ENCODE data around the gene SH2D3C. TPM values are rescaled to one million over a fixed set of nuclear protein-coding genes. Genes with fewer than 3 reads are reported as not detected.

SH2D3C gene, protein sequence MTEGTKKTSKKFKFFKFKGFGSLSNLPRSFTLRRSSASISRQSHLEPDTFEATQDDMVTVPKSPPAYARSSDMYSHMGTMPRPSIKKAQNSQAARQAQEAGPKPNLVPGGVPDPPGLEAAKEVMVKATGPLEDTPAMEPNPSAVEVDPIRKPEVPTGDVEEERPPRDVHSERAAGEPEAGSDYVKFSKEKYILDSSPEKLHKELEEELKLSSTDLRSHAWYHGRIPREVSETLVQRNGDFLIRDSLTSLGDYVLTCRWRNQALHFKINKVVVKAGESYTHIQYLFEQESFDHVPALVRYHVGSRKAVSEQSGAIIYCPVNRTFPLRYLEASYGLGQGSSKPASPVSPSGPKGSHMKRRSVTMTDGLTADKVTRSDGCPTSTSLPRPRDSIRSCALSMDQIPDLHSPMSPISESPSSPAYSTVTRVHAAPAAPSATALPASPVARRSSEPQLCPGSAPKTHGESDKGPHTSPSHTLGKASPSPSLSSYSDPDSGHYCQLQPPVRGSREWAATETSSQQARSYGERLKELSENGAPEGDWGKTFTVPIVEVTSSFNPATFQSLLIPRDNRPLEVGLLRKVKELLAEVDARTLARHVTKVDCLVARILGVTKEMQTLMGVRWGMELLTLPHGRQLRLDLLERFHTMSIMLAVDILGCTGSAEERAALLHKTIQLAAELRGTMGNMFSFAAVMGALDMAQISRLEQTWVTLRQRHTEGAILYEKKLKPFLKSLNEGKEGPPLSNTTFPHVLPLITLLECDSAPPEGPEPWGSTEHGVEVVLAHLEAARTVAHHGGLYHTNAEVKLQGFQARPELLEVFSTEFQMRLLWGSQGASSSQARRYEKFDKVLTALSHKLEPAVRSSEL
- 0.12 and 0.57 TPM in 2 replicates for total RNA-seq (2014; rRNA removed; shearing (Covaris generic))
- 0.04 TPM in 1 of 2 replicates, not detected in the other for polyA plus RNA-seq (2014; cell fraction: nucleus; rRNA removed)

DNA sequence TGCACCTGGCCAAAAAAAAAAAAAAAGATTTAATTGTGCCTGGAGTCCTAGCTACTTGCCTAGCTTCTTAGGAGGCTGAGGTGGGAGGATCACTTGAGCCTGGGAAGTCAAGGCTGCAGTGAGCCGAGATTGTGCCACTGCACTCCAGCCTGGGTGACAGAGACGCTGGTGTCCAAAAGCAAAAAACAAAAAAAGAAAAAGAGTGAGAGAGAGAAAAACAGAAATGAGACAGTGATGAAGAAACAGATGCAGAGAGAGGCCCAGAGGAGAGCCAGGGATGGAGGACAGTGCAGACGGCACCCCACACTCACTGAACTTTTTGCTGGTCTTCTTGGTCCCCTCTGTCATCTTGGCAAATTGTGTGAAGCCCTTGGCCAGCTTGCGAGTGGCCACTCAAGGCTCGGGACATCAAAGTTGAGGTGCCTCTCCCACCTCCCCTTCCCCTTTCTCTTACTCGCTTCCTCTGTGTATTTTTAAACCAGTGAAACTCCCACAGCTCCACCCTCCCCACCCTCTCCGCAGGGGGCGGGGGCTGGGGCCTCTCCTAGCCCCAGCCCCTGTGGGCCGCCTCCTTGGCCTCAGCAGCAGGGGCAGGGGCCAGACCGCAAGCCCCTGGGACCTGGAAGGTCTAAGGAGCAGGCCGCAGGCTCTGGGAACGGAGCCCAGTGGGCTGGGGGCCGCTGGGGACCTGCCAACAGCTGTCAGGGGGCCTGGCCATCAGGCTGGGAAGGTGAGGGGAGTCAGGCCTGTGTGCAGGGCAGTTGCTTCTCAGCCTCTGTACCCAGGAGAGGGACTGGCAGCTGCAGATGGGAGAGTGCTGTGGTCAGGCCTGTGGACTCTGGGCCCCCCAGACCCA, at the start of gene SH2D3C:
Gene SH2D3C (minus strand): TSS at position 387 of the 856 bp plus-strand sequence. CDS start 39 bp downstream, at position 348.
- DNase-seq (ENCODE audit: extremely low read depth, low read depth) = no peak

DNA sequence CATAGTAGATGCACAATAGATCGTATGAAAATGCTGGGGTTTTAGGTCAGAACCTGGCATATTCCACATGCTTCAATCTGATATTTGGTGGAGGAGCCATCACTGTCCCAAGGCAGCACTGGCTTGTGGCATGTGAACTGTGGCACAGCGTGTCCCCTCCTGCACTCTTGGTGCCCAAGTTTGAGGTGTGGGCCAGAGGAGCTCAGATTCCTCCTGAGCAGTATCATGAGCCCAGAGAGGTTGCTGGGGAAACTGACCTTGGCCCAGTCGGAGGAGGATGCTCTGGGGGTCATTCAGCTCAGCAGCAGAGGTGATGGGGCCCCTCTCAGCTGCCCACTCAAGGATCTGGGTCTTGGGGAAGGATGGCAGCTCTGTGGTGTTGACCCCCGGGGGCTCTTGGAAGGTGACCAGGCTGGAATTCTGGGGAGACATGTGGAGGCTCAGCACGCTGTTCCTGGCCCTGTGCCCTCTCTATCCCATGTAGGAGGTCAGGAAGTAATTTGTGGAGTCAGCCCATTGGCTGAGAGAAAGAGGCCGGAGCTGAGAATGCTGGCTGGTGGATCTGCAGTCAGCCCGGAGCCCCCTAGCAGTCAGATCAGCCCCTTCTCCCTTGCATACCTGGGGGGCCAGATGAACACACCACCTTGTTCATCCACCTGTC, 47.9 kb upstream of the SH2D3C start:
- no peak for DNase-seq (ENCODE audit: extremely low read depth, low read depth)

DNA sequence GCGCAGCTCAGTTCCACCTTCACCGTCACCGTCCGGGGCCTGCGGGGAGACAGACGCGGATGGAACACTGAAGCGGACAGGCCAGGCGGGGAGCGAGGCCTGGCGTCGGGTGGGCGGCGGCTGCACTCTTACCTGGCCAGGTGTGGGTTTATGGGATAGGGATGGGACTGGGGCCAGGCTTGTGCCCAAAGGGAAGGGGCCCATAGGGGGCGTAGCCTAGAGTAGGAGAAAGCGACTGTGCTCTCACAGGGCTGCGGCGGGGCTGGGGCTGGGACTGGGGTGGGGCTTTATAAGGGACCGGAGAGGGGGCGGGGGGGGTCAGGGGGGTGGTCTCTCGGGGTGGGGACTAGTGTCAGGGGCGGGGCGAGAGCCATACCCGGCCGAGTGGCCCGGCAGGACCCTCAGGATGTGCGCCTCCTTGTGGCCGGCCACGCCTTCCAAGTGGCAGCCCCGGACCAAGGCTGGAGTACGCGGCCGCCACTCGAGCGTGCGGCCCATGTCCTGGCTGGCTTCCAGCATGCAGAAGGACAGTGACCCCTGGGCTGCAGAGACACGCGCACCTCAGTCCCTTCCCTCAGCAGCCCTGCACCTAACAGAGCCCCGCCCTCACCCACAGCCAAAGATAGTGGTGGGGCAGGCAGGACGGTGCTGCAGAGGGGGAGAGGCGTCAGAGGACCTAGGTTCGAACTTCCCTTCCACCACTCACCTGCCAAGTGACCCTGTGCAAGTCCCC, 47.0 kb upstream of the SH2D3C start:
- no peak for DNase-seq (ENCODE audit: extremely low read depth, low read depth)

DNA sequence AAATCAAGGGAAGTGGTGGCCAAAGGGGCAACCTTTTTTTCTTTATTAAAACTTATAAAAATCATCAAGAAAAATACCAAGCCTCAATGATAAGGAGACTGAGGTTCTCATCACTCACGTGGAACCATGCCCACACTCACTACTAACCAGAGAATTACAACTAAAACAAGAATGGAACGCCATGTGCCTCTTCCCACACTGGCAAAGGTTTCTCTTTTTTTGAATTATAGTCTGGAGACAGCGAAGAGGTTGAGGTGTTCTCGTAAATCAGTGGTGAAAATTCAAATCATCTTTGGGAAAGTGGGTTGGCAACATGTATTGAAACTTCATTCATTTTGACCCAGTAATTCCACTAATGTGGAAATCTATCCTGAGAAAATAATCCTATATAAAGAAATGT, 43.6 kb upstream of the SH2D3C start:
- DNase-seq (ENCODE audit: extremely low read depth, low read depth) = no peak

DNA sequence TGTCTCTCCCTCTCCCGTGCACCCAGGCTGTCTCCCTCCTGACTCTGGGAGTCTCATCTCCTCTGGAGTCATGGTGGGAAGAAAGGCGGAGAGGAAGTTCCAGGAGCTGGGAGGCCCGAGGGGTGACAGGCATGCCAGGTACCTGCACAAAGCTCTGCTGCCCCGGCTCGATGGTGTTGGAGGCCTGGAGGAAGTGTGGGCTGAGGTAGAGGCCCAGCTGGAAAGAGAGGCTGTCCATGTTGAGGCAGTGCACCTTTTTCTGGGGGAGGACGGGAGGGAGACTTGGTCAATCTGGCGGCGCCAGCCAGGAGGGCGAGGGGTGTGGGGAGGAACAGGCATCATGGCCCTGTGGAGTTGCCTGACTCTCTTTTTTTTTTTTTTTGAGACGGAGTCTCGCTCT, 40.1 kb upstream of the SH2D3C start:
- DNase-seq (ENCODE audit: extremely low read depth, low read depth) = no peak

DNA sequence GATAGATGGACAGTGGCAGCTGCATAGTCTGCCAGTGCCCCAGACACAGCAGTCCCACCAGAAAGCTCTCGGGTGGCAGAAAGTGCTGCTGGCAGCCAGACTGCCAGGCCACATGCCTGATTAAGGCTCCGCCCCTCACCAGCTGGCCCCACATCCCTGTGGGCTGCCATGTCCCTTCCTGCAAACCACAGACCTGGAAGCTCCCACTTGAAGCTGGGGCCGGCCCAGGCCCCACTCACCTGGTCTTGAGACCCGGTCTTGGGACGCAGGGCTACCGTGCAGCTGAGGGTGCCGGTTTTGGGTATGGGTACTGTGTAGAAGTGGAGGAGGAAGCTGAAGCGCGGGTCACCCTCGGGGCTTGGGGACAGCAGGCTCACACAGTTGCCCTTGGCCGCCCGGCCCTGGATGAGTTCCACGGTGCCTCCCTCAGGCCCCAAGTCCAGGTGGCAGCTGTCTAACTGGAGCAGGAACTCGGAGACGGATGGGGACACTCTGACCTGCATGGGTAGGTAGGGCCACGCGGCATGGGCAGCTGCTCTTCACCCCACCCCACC, 39.5 kb upstream of the SH2D3C start:
- DNase-seq (ENCODE audit: extremely low read depth, low read depth) = no peak

DNA sequence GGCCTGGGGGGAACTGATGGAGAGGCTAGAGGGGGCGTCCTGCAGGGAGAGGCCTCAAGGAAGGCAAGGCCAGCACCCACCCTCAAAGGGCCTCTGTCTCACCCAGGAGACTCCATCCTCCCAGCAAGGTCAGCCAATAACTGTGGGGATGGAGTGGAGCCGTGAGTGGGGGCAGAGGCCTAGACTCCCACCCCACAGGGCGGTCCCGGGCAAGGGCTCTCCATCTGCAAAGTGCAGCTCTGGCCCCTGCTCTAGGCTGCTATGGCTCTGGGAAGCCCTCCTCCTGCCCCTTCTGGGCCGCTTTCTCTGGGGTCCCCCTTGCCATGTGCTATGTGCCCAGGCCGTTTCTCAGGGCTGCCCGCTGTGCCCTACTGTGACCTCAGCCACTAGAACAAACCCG, 38.3 kb upstream of the SH2D3C start:
- DNase-seq (ENCODE audit: extremely low read depth, low read depth) = no peak

DNA sequence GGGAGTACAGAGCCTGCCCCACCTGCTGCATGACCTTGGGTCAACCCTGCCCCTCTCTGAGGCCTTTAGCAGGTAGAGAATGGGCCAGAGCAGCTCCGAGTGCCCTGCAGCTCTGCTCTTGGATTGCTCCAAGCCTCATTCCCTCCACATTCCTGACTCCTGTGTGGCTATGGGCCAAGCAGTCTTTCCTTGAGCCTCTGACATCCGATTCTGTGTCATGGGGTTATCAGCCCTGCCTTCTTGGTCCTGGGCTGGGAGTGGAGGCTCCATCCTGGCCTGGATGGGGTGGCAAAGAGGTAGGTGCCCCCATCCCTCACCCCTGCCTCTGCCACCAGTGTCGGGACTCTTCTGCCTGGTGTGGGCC, 37.9 kb upstream of the SH2D3C start:
- no peak for DNase-seq (ENCODE audit: extremely low read depth, low read depth)

DNA sequence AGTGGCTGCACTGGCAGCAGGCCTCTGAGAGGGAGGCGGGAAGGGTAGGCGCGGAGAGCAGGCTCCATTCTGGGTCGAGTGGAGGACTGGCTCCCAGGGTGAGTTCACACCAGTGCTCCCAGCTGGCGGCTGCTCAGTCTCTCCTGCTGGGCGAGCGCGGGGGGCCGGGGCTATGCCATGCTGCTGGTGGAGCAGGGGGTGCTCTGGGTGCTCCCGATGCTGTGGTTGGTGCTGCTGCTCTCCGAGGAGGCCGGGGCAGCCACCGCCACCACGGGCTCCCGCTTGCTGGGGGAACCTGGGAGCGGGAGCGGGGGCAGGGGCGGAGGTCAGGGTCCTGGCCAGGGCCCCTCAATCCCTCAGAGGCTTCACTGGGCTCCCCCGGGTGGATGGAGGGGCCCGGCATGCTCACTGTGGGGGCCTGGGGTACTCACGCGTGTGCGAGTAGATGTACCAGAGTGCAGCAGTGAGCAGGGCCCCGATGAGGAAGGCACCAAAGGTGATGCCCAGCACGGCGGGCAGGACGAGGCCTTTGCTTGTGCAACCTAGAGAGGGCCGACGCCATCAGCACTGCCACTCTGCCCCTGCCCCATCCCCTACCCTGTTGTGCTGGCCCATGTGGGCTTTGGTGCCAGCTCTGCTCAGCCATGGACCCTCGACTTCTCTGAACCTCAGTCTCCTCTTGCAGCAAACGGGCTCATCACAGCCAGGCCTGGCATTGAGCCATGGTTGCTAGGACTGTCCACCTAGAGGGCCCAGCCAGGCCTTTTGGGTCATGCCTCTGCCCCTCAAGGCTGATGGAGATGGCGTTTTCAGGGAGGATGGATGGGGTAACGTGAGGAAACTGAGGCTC, 37.3 kb upstream of the SH2D3C start:
- DNase-seq (ENCODE audit: extremely low read depth, low read depth) = no peak

DNA sequence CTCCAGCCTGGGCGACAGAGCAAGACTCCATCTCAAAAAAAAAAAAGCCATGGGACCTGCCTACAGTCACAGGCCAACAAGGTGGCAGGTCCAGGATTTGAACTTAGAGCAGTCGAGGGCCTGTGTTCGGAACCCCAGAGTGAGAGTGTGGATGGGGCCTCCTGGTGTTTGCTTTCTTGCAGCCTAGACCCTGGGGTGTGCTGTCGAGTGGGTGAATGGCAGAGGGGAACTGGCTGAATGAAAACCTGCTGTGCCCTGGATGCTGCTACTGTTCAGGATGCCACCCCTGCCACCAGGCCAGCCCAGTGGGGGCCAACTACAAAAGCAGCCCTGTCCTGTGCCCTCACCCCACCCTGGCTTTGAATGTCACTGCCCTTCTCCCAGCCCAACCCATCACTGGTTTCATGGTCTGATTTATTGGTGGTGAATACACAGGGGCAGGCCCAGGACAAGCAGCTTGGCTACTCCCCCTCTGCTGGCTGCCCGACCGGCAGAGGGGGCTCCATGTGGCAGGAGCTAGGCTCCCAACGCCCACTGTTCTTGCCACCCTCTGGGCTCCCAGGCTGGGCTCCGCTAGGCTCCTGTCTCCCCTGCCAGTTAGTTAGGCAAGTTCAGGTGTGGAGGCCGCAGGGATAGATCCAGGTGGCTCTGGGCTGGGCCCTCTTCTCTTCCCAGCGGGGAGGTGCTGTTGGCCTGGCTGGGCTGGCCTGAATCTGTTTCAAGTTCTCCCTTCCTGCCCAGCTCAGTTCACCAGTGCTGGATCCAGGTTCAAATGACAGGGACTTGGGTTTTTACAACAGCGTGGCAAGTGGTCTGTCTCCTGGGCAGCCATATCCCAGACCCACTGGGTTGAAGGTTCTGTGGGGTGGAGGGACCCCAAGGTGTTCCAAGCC, 36.4 kb upstream of the SH2D3C start:
- no peak for DNase-seq (ENCODE audit: extremely low read depth, low read depth)

DNA sequence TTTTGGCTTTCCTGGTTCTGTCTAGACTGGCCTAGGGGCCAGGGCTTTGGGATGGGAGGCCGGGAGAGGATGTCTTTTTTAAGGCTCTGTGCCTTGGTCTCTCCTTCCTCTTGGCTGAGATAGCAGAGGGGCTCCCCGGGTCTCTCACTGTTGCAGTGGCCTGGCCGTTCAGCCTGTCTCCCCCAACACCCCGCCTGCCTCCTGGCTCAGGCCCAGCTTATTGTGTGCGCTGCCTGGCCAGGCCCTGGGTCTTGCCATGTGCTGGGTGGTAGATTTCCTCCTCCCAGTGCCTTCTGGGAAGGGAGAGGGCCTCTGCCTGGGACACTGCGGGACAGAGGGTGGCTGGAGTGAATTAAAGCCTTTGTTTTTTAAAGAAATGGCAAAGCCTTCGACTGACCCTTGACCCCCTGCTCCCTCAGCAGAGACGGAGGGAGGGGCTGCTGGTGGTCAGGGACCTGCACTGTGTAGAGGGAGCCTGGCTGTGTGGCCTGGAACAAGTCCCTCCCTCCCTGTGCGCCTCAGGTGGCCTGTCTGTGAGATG, 35.3 kb upstream of the SH2D3C start:
- no peak for DNase-seq (ENCODE audit: extremely low read depth, low read depth)

DNA sequence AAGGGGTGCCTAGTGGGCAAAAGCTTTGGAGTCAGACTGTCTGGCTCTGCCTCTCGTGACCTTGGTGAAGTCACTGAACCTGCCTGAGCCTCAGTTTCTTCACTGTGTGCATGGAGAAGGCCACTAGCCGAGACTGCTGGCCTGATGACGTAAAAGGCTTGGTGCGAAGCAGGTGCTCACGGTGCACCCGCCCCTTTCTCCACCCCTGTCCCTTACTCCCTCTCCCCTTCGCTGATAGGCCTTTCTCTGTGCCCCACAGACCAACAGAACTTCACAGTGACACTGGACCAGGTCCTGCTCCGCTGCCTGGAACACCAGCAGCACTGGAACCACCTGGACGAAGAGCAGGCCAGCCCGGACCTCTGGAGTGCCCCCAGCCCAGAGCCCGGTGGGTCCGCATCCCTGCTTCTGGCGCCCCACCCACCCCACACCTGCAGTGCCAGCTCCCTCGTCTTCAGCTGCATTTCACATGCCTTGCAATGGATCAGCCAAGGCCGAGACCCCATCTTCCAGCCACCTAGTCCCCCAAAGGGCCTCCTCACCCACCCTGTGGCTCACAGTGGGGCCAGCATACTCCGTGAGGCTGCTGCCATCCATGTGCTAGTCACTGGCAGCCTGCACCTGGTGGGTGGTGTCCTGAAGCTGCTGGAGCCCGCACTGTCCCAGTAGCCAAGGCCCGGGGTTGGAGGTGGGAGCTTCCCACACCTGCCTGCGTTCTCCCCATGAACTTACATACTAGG, 34.6 kb upstream of the SH2D3C start:
- no peak for DNase-seq (ENCODE audit: extremely low read depth, low read depth)

DNA sequence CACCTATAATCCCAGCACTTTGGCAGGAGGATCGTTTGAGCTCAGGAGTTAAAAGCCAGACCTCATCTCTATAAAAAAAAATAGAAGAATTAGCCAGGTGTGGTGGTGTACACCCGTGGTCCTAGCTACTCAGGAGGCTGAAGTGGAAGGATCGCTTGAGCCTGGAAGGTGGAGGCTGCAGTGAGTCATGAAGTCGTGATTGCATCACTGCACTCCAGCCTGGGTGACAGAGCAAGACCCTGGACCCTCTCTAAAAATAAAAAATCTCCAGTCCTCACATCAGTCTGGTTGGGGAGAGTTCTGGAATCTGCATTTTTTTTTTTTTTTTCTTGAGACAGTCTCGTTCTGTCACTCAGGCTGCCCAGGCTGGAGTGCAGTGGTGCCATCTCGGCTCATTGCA, 33.5 kb upstream of the SH2D3C start:
- DNase-seq (ENCODE audit: extremely low read depth, low read depth) = no peak

DNA sequence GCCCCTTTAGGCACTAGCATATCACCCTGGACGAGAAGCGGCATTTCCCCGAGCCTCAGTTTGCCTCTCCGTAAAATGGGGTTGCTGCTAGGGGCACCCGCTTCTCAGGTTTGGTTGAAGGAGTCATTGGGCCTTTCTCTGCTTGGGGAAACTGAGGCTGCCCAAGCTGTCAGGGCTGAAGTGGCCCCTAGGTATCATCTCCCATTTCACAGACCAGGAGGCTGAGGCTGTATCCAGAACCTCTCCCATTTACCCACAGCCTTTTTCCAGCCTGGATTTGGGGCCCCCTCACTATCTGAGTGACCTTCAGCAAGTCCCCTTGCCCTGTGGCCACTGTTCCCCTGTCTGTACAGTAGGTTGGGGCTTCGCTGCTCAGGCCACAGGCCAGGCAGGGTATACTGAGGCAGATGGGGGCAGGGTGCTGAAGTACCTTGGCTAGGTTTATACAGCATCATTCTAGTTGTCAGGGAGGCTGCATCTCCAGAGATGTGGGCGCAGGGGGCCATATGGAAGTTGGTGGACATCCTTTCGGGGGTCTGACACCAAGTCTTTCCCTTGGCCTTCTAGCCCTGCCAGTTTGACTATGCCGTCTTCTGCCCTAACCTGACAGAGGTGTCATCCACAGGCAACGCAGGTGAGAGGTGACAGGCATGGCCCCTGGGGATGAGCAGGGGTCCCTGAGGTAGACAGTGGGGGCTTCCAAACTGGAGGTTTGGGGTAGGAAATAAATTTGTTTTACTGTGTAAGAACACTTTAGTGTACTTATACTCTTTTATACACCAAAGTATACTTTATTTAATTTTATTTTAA, 32.1 kb upstream of the SH2D3C start:
- no peak for DNase-seq (ENCODE audit: extremely low read depth, low read depth)

DNA sequence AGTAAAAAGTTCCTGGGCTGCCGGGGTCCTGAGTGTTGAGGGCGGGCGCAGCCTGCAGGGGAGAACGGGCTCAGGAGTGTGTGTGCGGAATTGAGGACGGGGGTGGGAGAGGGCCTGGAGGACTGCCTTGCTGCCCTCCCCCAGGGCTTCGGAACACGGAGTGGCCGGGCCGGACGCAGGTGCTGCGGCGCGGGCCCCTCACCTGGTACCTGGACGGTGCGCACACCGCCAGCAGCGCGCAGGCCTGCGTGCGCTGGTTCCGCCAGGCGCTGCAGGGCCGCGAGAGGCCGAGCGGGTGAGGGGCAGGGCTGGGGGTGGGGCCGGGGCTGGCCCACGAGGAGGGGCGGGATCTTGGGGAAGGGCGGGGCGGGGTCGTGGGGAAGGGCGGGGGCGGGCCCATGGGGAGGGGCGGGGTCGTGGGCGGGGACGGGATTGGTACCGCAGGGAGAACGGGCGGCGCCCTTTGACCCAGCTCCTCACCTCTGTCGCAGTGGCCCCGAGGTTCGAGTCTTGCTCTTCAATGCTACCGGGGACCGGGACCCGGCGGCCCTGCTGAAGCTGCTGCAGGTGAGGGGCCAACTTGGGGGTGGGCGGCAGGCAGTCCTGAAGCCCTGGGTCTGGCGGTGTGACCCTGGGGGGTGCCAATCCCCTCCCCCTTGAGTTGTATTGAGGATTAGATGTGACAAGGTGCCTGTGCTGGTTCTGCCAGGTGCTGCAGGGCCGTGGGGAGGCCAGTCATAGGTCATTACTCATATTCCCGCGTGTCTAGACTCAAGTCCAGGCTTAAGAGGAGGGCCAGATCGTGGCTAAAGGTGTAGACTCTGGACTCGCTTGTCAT, 31.3 kb upstream of the SH2D3C start:
- no peak for DNase-seq (ENCODE audit: extremely low read depth, low read depth)
